GM21529 (cell line): ENCODE data around the gene RNF169.

Source experiments
- ATAC-seq: cut with Tn5 transposase; IDR thresholded peaks from one replicate; pipeline ENCODE4 v1.9.1; 2021; ENCODE audit not compliant: unreplicated experiment

The RNF169 gene

DNA sequence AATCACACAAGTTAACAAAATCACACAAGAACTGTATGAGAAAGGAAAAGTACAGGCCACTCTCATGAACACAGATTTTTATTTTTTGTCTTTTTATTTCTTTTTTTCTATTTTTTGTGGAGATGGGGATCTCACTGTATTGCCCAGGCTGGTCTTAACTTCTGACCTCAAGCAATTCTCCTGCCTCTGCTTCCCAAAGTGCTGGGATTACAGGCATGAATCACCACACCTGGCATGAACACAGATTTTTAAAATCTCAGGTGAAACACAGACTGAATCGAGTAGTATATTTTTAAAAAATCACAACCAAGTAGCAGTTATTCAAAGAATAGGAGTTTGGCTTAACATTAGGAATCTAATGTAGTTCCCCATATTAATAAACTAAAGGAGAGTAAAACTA, 18.3 kb downstream of the RNF169 start:
- ATAC-seq, result no peak

DNA sequence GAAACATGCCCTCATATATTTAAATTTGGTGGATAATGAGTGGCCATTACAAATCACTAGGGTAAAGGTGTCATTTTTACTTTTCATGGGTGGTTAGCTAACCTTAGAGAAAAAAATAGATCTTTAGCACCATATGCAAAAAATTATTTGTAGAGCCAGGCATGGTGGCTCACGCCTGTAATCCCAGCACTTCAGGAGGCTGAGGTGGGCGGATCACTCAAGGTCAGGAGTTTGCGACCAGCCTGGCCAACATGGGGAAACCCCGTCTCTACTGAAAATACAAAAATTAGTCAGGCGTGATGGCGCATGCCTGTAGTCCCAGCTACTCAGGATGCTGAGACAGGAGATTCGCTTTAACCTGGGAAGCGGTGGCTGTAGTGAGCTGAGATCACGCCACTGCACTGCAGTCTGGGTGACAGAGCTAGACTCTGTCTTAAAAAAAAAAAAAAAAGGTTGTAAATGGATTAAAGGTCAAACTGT, 19.6 kb downstream of the RNF169 start:
- peak; percentile 67 for ATAC-seq

DNA sequence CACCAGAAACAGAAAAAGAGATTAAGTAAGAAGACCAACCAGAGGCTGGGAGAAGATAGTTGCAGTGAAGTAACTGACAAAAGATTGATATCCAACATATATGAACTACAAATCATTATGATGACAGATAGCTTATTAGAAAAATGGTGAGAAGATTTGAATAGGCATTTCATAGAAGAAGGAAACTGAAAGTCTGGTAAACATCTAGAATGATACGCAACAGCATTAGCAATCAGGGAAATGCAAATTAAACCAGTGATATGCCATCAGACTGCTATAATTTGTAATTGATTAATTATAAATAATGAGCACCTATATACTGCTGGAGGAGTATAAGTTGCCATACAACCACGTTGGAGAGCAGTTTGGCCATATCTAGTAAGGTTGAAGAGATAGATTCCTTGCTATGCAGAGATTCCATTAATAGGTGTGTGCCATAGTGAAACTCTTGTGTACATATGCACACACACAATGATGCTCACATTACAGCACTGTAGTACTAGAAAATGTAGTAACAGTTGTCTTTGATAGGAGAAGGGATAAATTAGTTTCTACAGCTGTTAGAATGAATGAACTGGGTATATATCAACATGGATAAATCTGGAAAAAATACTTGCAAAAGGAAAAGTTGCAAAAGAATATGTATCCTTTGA, 20.5 kb downstream of the RNF169 start:
- no peak for ATAC-seq

DNA sequence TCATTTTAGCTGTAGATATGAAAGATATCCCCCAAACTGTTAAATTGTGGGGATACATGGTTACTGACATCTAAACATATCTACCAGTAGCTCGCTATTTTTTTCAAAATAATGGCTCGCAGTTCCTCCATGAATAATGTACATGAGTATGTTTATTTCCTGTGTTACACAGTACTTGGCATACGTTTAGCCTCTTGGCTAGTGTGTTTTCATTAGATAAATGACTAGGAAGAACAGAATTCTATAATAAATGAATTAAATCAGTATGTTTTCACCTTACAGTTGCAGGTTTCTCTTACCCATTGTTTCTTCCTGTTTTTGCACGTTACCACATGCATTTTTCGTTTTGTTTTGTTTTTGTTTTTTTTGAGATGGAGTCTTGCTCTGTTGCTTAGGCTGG, 21.8 kb downstream of the RNF169 start:
- ATAC-seq, result no peak

DNA sequence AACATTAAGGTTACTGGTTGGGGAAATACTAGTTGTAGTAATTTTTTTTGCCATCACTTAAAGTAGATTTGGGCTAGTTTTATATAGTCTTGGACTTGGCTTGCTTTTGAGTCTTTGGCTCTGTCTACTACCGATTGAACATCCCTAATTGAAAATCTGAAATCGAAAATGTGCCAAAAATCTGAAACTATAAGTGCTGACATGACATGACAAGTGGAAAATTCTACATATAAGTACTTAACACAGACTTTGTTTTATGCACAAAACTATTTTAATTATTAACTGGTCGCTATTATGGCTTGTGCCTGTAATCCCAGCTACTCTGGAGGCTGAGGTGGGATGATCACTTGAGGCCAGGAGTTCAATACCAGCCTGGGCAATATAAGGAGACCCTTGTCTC, 22.5 kb downstream of the RNF169 start:
- no peak for ATAC-seq

DNA sequence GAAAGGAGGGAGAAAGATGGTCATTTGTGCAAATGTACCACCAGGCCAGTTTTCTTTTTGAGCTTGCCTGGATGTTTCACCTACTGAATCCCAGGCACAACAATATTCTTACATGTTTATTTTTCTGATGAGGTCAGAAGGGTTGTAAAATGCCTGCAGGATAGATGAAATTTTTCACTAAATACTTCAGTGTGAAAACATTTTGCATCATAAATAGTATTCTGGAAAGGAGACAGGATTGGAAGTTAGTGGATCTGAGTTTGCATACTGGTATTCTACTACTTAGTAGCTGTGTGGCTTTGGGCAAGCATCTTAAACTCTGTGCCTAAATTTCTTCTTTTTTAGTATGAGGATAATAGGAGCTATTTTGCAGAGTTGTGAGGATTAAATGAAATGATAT, 24.8 kb downstream of the RNF169 start:
- no peak for ATAC-seq

DNA sequence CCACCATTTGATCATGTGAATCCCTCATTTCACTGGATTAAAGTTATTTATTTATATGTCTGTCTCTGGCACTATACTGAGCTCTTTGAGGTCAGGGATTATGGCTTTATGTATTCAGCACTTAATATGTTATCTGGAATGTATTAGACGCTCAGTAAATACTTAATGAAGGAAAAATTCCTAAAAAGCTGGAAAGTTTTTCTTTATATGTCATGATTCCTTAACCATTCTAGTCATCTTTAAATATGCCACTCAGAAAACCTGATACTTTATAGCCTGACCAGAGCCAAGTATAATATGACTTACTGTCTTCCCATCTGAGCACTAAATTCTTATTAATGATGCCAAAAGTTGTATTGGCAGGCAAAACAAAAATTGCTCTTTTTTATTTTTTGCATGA, 27.1 kb downstream of the RNF169 start:
- ATAC-seq, result no peak

DNA sequence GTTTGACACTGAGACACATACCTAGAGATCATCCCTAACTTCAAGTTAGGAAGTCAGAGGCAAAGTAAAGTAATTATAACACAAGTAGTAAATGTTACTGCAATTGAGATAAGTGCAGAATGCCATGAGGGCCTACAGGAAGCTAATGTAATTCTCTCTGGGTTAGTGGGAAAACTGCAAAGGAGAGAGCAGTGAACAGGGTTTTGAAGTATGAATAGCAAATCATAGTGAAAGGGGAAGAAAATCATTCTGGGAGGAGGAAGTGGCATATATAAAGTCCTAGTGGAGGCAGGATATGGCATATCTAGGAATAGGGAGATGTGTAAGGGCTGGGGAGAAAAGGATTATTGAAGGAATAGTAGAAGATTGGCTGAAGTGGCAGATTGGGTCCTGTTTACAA, 27.9 kb downstream of the RNF169 start:
- ATAC-seq, result no peak

DNA sequence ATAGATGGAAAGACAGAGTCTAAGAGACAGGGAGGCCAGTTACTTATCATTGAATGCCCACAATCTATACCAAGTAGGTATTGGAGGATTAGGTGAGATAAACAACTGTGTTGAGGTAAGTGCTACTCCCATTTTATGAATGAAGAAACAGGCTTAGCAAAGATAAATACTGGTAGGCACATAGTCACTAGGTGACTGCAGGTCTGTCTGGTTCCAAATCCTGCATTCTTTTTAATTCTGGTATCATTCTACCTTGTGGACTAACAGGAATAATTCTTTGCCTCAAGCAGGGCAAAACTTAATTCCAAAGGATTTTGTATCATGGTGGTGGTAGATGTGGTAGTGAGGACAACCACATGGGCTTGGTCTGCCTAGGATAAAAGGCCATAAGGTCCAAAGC, 28.4 kb downstream of the RNF169 start:
- ATAC-seq, result no peak

DNA sequence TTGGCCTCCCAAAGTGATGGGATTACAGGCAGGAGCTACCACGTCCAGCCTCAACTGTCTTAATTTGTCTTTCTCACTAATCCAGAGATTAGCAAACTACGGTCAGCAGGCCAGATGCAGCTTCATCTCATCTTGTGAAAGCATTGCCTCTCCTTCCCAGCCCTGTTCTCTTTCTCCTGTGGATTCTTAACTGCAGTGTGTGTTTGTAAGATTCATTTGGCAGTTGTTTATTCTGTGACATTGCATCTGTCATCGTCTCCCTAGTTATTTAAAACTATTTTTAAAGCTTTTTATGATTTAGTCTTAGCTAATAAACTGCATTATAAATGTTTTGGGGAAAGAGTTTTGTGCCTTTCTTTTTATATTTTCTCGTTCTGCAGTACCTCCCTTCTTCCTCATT, 29.2 kb downstream of the RNF169 start:
- no peak for ATAC-seq

DNA sequence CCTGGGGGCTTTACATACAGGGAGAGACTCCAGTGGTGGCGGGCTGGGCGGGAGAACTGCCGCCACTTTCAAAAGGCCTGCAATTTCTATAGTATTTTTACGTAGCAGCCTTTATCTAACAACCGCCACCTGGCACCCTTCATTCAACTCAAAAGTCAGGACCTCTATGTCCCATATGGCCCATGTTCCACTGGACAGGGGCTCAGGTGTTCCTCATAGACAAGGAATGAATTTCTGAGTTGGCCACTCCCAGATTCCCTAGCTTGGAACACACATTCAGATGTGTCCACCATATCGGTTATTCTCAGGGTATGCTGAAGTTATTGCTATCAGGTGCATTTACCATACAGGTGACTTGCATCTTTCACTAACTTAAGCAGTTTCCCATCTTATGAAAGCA, 29.9 kb downstream of the RNF169 start:
- no peak for ATAC-seq

DNA sequence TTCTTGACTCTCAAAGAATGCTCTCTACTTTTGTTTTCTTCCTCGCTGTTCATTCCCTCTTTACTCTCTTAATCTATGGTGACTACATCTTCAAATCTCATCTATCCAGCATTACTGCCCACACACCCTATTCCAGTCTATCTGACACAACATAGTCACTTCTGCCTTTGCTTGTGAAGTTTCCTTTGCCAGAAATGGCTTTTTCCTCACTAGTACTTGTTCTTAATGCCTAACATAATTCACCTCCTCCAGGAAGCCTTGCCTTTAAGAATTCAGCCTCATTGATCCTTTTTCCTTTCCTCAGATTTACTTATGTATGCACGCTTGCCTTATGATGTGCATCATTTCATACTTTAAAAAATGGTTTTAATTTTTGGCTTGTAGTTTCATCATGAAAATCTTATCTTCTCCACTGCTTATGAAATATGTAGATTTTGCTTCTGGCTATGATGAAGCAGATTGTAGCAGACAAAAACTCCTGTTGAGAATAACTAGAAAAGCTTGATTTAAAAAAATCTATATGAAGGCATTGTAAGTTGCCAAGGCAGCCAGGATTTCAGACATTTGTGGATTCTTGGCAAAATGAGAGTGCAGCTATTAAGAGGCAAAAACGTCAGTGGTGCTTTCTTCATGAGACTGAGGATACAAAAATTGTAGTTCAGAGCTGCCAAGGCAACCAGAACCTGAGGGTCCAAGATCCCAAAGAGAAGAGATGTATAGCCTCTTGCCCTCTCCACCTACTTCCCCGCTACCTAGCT, 31.8 kb downstream of the RNF169 start:
- no peak for ATAC-seq

DNA sequence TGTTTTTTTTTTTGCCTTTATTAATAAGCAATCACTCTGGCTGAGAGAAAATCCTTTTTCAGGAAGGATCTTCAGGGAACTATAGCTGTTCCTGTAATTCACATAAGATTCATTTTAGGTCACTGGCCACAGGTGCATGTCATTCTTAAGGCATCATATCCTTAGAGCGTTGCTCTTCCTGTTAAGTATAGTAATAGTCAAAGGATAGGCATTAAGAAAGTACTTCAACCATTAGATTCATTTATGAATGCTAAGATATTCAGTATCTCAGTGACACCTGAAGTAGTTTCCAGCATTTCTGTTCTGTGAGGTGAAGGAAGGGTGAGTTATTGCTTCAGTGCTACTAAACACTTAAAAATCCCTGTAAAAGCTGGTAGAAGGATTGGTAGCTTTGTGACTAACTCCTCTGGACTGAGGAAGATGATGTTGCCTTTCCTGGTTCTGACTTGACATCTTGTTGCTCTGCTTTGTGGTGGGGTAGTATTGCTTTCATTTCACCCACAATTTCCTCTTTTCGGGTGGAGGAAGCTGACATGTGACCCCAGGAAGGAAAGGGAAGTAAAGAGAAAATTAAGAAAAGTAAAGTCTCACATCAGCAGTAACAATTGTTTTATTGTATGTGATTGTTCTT, 34.7 kb downstream of the RNF169 start:
- peak; percentile 77 for ATAC-seq

DNA sequence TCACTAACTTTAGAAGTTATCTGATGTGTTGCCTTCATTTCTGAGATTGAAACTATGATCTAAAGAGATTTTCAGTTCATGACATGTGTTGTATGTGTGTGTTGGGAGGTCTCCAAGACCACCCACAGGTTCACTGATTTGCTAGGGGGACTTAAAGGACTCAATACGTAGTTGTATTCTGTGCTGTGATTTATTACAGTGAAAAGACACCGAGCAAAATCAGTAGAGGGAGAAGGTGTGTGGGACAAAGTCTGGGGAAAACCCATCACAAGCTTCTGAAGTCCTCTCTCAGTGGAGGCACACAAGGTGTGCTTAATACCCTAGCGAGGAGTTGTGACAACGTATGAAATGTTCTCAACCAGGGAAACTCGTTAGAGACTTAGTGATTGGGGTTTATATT, 35.6 kb downstream of the RNF169 start:
- no peak for ATAC-seq

DNA sequence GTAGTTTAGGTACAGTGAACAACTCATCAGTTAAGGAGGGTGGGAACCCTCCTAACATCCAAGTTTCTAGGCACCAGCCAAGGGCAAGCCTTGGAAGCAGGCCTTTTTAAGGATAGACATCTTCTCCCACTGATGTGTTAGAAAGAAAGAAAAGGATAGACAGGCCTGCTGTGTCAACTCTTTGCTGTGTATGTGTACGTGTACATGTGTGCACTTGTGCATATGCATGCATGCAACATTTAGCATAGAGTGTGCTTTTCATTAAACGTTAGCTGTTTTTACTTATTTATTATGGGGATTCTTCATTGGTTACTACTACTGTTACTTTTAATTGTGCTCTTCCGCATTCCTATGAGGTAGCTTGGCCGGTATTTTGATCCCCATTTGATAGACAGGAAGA, 36.1 kb downstream of the RNF169 start:
- ATAC-seq, result no peak

DNA sequence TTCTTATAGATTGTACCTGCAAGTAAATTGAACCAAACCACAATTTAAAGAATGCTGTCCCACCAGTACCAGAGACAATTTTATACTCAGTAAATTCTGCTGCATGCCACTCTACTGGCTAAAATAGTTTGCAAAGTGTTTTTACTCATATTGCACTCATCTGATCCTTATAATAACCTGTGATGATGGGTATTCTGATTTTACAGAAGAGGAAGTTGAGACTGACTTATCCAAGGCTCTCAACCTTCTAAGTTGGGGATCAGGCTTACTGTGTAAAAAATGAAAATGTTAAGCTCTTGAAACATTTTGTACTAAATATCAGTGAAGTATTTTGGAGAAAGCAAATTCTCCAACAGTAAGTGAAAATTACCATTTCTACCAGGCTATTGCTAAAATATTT, 37.9 kb downstream of the RNF169 start:
- no peak for ATAC-seq

DNA sequence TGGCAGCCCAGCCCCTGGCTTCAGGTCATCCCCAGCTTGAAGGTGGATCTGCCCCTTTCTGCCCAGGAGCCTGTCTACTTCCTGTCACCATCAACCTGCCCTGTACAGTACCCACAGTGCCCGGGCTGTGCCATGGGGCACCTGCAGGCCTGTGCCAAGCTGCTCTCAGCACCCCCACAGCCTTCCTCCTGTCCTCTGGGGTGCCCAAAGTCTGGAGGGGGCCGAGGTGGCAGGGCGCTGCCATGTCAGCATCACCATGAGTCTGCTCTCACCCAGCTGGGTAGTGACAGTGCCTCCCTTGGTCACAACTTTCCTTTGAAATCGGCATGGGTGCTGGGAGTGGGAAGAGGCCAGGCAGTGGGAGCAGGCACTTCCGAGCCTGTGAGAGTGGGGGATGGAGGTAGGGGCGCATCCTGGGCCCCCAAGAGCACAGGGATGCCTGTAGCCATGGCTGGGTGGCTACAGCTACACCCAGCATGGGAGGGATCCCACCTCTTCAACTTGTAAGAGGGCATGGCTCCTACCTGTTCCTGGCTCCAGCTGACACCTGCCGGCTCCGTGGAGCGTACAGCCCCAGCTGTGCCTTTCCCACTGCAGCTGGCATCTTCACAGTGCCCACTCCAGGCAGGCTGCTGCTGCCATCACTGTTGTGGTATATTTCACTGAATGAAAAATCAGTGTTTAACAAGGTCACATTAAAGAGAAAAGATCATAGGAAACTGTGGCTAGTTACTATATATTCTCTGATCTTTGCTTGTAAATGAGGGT, 42.9 kb downstream of the RNF169 start:
- ATAC-seq, result no peak

DNA sequence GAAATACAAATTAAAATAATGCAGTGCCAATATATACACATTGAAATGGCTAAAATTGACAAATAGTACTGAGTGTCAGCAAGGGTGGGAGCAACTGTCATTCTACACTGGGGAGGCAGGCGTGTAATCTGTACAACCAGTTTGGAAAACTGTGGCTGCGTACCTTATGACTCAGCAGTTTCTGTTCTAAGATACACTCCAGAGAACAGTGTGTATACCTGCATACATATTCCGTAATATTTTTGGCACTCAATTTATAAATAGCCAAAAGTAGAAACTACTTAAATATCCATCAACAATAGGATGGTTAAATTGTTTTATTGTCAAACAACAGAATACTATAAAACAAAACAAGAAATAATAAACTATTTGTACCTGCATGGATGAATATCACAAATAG, 57.6 kb downstream of the RNF169 start:
- no peak for ATAC-seq

DNA sequence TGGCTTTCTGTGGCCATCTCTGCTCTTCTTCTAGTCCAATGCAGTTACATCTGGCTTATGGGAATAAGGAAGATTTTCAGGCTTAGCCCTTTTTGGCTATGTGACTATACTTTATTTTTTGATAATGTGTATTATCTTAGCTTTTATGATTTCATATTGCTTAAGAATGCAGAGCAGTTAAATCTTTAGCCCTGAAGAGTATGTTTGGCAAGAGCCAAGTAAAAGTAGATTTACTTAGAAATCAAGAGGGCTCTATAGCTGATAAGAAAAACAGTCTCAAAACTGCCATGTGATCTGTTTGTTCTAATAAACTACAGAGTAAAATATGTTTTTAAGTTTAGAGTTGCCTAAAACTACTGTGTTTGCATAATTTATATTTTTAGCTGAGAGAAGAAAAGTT, 61.2 kb downstream of the RNF169 start:
- ATAC-seq, result no peak

DNA sequence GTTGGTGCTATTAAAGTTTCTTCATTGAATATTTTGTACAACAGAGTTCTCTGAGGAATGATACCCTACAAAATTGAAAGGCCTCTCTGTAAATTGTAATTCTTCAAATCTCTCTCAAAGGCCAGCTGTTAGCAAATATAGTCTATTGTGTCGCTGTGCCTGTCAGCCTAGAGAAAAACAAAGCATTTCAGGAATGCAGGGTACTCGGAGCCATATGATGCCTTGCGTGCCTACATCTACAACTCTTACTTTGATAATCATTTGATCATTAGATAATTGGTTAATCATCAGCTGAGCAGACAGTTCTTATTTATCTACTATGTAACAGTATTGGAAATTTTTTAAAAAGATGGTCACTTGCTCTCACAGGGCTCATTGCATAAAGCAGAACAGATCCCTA, 67.3 kb downstream of the RNF169 start:
- no peak for ATAC-seq

DNA sequence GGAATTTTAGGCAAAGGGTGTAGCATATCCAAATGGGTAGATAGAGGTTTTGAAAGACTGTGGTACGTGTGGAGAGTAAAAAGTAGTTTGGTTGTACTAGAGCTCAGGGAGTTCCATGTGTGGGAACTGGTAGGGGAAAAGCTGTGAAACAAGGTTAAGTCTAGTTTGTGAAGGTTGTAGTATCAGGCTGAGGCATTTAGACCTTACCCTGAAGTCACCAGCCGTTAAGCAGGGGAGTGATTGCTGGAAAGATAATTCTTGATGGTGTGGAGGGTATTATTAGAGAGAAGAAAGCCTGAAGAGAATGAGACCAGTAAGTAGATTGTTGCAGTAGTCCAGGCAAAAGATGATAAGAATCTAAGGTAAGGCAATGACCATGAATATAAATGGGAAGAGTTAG, 68.0 kb downstream of the RNF169 start:
- no peak for ATAC-seq
